Left colon (tissue), 2 donors: ENCODE data around the gene EXOC3L2. TPM values are rescaled to one million over a fixed set of nuclear protein-coding genes. Genes with fewer than 3 reads are reported as not detected.
"Not testable (repeated sequence)": the region's sequence is repeated elsewhere in the genome, so short reads cannot be mapped to it uniquely, and the experiment has no call there.

Experiments
- ATAC-seq: fragments of 200-7000 bp; cut with Tn5 transposase; one replicate; pipeline ENCODE4 v1.9.1; 2020; ENCODE audit warnings: mild to moderate bottlenecking, moderate library complexity
- DNase-seq, 2 donors: peaks; one replicate each; pipeline ENCODE4 v3.0.0-alpha.2; 2020
- intact Hi-C, 2 donors: fragments of 100-400 bp; cut with DNase I in 1 of 2; cut with micrococcal nuclease in 1 of 2; formaldehyde crosslinking; loops; one replicate each; pipeline versions ENCODE4 v1.11.2 to v1.14.0; 2022; cut with DNase I, micrococcal nuclease
- long read RNA-seq: library from polyadenylated mRNA; unstranded; transcript quantifications from one replicate; pipeline ENCODE4 v2.0.0, GENCODE V29; 2021
- total RNA-seq, 2 donors: library from RNA; stranded (reverse); fragmentation: NEBNext Ultra II Directional; extraction: Animal tissue kit (Norgen Biotek cat#: 25700); gene quantifications; one replicate each; pipeline ENCODE4 v1.2.1, GENCODE V29; 2021
- donor health status: DM: no; HTN: no; CAD: no.
- donor health status: DM: yes; HTN: yes; CAD: no.

Gene EXOC3L2
- 1 to 10 TPM; 1.3 to 1.4 TPM for total RNA-seq
- long read RNA-seq, partial matches to known transcripts, result 0 of 6 reads
- long read RNA-seq, other reads (novel, unspliced or antisense), result 2 of 6 reads

DNA sequence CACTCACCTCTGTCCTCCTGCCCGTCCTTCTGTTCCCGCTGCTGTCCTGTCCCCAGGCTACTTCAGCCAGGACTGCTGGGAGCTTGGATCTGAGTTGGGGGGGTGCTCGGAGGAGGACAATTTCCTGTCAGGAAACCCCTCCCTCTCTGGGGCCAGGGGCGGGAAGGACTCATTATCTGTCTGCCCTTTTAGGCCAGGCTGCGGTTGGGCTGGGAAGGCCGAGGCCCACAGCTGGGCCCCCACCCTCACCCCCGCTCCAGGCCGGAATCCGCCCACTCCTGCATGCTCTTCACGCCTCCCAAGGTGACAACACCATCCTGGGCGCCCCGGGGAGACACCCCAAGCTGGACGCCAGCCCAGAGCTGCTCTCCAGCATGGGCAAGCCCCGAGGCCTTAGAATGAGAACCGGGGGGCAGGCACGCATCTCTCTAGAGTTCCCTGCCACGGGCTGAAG, at the start of gene EXOC3L2:
EXOC3L2 (minus strand) TSS at position 74 of the 454 bp plus-strand sequence. CDS start 6,362 bp downstream, outside the sequence.
- DNase-seq (no peak), ATAC-seq (no peak)
- intact Hi-C loops, result no loop called here

DNA sequence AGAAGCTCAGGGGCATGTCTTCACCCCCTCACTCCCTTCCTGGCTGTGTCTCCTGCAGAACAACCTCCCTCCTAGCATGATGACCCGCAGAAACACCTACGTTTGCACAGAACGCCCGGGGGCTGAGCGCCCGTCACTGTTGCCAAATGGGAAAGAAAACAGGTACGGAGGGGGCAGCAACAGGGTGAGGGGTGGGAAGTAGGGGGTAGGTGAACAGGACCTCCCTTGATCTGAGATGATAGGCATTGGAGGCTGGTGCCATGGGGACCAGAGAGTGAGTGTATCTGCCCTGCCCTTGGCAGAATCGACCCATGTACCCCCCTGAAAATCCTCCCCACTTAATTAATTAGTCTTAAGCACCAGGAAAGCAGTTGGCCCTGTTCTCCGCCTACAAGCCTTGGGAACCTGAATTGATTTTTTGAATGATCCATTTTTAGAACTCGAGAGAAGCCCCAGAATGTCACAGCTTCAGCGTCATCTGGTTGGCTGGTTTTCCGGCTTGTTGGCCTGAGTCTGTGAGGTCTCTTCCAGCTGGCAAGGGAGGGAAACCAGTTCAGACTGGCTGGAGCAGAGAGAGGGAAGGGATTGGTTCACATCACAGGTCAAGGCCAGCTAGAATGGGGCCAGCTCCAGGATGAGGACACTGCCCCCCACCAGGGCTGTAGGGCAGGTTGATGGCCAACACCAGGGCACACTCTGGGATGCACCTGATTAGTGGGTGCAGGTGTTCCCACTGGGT, 49.3 kb upstream of the EXOC3L2 start:
- intact Hi-C loops, result no loop called here
- ATAC-seq (no peak), DNase-seq (no peak)

DNA sequence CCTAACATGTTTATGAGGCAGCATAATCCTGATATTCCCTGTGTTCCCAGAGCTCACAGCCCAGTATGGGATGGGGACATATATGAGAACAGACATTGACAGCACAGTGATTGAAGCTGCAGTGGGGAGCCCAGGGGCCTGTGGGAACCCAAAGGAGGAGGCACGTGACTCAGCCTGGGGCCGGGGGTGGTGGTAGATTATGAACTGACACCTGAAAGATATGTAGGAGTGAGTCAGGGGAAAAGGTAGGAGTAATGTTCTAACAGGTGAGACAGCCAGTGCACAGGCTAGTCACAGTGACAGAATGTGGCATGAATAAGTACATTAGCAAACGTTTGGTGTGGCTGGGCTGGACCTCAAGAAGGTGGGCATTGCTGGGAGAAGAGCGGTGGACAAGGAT, 48.5 kb upstream of the EXOC3L2 start:
- ATAC-seq, result no peak
- intact Hi-C loops, result no loop called here
- no peak for DNase-seq

DNA sequence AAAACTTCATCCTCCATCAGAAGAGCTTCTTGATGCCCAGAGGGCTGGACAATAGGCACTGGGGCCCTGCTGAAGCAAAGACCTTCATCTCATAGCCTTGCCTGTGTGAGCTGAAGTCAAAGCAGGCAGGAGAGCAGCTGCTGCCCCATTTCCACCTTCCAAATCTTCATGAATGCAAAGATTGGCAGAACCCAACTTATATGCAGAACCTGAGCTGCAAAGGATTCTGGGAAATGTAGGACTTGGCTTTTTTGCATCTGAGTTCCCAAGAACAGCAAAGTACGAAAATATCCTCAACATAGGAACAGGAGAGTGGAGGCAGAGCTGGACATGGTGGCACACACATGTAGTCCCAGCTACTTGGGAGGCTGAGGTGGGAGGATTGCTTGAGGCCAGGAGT, 46.6 kb upstream of the EXOC3L2 start:
- ATAC-seq (no peak), DNase-seq (no peak)
- intact Hi-C loops, result no loop called here

DNA sequence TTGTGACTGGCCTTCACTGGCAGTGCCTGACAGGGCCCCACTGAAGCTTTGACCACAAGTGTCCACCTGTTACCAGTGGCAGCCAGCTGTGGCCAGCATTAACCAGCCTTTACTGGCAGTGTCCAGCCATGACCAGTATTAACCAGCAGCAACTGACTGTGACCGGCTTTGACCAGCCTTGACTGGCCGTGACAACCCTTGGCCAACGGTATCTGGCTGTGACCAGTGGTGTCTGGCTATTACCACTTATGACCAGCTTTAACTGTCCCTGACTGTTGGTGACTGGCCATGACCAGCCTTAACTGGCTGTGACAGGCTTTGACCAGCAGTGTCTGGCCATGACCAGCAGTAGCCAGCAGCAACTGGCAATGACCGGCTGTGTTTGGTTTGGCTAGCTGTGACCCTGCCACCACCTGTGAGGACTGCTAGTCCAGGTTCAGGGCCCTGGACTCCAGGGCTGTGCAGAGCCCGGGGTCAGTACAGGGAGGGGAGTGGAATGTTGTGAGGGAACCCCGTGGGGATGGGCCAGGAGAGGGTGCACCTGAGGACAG, 45.2 kb upstream of the EXOC3L2 start:
- intact Hi-C loops, result no loop called here
- no peak for ATAC-seq
- DNase-seq, result no peak

DNA sequence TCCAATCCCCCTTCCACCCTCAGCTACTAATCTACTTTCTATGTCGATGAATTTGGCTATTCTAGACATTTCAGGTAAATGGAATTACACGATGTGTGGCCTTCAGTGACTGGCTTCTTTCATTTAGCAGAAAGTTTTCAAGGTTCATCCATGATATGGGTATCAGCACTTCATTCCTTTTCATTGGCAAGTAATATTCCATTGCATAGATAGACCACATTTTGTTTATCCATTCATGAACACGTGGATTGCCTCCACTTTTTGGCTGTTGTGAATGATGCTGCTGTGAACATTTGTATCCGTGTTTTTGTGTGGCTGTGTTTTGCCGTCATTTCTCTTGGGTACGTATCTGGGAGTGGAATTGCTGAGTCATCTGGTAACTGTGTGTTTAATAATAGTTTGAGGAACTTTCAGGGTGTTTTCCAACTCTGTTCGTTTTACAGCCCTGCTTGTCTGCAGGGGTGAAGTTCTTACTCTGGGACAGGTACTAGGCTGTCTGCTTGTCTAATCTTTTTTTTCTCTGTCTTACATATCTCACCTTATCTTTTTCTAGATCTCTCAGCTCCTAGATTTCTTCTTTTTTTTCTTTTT, 38.3 kb upstream of the EXOC3L2 start:
- ATAC-seq, result no peak
- intact Hi-C loops, result no loop called here
- DNase-seq, result no peak

DNA sequence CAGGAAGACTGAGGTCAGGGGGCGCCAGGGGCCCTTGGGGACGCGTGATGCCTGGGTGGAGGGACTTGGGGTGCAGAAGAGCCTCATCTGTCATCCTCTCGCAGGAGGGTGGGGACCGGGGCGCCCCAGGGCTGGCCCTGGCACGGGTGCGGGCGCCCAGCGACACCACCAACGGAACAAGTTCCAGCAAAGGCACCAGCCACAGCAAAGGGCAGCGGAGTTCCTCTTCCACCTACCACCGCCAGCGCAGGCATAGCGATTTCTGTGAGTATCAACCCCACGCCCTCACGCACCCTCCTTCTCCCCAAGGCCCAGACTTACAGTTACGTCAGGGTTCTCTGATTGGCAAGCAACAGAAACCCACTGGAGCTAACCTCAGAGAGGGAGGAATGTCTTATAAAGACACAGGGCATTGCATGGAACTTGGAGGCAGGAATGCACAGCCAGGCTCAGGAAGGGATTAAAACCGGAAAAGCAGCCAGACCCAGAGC, 35.3 kb upstream of the EXOC3L2 start:
- DNase-seq (no peak), ATAC-seq (no peak)
- intact Hi-C loops, result no loop called here

DNA sequence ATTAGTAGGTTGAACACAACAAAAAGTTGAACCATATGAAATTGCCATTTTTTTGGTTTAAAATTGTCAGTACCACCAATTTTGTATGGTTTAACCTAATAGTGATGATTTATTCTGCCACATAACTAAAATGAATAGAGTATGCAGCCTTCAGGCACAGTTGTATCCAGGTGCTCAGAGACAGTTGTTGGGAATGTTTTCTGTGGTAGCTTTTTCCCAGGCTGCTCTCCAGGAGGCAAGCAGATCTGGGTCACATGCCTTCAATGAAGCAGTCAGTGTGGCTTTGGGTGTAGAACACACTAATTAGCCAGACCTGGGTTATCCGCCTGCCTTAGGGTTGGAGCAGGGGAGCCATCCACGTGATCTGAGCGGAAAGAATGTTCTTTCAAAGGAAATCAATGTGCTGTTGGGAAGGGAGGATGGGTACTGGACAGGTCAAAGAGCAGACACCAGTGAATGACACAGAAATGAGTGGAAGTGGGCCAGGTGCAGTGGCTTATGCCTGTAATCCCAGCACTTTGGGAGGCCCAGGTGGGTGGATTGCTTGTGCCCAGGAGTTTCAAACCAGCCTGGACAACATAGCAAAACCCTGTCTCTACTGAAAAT, 34.5 kb upstream of the EXOC3L2 start:
- intact Hi-C loops, result no loop called here
- DNase-seq, result no peak
- no peak for ATAC-seq

DNA sequence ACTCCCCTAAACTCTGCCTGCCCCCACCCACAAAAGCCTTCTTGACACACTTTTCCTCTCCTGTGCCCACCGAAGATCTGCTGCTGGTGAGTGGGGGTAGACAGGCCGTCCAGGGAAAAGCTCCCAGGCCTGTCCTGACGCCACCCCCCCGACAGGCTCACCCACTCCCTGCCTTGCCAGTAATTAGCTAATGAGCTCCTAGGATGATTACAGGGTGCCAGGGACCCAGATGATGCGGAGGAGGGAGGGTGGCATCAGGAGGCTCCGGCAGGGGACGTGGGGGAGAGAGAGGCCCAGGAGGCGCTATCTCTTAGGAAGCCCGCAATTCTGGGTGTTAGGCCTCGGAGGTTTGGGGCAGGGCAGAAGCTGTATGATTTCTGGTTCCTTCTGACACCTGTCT, 32.9 kb upstream of the EXOC3L2 start:
- ATAC-seq (no peak), DNase-seq (no peak)
- intact Hi-C loops, result no loop called here

DNA sequence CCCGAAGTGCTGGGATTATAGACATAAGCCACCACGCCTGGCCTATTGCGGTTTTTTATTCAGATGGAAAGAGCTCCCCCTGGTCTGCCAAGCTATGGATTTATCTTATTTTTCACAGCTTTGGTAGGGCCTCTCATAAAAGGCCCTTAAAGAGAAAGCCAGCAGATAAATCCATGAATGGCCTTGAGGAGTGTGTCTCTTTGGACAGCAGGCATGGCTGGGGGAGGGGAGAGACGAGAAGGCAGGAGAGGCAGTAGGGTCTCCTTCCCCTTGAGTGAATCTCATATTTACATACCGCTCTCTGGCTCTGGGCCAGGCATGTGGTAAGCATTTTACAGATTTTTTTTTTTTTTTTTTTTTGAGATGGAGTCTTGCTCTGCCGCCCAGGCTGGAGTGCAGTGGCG, 31.1 kb upstream of the EXOC3L2 start:
- ATAC-seq (no peak), DNase-seq (no peak)
- intact Hi-C loops, result no loop called here

DNA sequence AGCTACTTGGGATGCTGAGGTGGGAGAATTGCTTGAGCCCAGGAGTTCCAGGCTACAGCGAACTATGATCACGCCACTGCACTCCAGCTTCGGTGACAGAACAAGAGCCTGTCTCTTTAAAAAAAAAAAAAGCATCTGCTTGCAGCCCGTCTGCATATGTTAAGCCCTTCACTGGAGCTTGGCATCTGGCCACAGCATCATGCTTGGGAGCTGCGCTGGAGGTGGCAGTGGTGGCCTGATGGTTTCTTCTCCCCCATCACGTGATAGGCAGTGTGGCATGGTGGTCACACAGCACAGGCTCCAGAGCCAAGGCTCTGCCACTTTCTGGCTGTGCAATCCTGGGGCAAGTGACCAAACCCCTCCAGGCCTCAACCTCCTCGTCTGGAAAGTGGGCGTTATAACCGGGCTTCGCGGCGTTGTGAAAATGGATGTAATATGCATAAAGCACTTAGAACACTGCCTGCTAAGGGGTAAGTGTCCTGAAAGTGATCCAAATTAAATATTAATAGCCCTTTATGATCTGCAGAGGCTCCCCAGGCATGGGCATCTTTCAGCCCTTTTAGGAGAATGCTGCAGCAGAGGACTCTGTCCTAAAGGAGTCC, 30.3 kb upstream of the EXOC3L2 start:
- no peak for ATAC-seq
- intact Hi-C loops, result no loop called here
- DNase-seq, result no peak

DNA sequence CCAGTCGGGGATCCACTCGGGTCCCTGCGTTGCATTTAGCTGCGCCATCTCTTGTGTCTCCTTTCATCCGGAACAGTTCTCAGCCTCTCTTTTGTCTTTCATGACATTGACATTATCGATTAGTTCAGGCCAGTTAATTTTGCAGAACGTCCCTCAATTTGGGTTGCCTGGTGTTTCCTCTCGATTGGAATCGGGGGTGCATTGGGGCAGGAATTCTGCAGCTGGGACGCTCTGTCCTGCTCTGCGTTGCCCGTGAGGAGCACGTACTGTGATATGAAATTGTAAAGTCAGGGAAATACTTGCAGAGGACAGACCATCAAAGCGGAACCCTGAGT, 28.3 kb upstream of the EXOC3L2 start:
- intact Hi-C loops, result no loop called here
- DNase-seq (no peak), ATAC-seq (no peak)

DNA sequence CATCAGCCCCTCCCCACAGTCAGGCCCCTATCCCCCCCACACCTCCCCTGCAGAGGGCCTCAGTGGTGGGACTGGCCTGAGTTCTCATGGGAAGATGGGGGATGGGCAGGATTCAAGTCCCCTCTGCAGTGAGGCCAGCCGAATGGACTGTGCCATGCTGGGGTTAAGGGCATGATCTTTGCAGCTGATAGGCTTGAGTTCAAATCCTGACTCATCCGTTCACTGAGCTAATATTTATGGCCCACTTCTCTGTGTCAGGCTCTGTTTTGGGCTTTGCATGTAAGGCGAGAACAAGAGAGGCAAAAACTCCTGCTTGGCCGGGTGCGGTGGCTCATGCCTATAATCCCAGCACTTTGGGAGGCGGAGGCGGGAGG, 26.5 kb upstream of the EXOC3L2 start:
- DNase-seq (no peak), ATAC-seq (no peak)
- intact Hi-C loops, result no loop called here

DNA sequence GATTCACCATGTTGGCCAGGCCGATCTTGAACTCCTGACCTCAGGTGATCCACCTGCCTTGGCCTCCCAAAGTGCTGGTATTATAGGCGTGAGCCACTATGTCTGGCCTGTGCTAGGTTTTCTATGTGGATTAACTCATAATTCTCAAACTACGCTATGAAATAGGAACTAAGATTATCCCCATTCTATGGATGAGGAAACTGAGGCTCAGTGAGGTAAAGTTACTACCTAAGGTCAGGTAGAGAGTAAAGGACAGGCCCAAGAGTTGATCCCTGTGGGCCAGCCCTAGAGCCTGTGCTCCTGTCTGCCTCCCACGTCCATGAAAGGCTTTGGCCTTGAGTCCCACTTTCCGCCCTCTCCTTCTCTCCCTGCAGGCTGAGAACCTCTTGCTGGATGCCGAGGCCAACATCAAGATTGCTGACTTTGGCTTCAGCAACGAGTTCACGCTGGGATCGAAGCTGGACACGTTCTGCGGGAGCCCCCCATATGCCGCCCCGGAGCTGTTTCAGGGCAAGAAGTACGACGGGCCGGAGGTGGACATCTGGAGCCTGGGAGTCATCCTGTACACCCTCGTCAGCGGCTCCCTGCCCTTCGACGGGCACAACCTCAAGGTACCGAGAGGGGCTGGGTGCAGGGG, 26.0 kb upstream of the EXOC3L2 start:
- ATAC-seq (no peak), DNase-seq (no peak)
- intact Hi-C loops, result no loop called here

DNA sequence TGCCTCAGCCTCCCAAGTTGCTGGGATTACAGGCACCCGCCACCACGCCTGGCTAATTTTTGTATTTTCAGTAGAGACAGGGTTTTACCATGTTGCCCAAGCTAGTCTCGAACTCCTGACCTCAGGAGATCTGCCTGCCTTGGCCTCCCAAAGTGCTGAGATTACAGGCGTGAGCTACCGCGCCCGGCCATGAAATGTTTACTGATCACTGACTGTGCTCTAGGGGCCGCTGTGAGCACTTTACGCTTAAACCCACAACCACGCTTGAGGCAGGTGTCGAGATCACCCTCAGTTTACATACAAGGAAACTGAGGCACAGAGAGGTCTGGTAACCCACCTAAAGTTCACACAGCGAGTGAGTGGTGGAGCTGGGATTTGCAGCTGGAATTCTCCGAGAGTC, 24.7 kb upstream of the EXOC3L2 start:
- intact Hi-C loops, DNase-seq, ATAC-seq: not testable (repeated sequence)

DNA sequence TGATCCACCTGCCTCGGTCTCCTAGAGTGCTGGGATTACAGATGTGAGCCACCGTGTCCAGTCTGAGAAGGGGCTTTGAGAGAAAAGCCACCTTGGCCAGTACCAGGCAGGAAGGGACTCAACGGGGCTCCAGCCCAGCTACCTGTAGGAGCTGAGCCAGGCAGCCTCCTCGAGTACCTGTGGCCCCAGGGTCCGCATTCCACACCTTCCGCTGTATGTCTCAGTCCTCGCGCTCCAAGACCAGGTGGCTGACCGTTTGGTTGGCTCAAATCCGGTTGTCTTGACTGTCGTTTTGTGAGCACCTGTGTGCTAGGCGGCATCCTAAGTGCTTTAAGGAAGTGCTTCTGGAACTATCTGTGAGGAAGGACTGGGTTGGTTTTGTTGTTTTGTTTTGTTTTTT, 22.1 kb upstream of the EXOC3L2 start:
- no peak for DNase-seq
- intact Hi-C loops, result no loop called here
- ATAC-seq, result no peak

DNA sequence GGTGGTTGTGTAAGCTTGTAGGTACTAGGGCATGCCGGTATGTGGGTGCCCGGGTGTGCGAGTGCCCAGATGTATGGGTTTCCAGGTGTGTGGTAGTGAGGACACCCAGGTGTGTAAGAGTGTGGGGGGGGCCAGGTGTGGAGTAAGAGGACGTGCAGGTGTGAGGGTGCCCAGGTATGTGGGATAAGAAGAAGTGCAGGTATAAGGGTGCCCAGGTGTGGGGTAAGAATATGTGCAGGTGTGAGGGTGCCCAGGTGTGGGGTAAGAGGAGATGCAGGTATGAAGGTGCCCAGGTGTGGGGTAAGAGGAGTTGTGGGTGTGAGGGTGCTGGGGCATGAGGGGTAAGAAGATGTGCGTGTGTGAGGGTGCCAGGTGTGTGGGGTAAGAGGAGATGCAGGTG, 20.2 kb upstream of the EXOC3L2 start:
- no peak for ATAC-seq
- intact Hi-C loops, result no loop called here

DNA sequence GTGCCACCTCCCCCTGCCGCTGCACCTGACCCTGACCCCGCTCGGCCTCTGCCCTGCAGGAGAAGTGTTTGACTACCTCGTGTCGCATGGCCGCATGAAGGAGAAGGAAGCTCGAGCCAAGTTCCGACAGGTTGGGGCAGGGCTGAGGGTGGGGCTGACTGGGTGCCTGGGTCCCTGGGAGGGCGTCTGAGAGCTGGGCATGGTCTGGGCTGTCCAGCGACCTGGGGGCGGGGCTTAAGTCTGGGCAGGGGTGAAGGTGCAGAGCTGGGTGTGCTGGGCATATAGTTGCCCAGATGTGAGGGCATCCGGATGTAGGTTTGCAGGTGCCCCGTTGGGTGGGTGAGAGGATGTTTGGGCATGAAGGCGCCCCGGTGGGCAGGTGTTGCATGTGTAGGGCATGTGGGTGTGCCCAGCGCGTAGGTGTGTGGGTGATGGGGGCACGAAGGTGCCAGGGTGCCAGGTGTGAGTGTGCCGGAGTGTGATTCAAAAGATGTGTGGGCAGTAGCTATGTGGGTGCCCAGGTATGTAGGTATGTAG, 19.6 kb upstream of the EXOC3L2 start:
- DNase-seq, result no peak
- ATAC-seq, result no peak
- intact Hi-C loops, result no loop called here

More for the DNA sequence above, 20.2 kb upstream of the EXOC3L2 start:
- no peak for DNase-seq

DNA sequence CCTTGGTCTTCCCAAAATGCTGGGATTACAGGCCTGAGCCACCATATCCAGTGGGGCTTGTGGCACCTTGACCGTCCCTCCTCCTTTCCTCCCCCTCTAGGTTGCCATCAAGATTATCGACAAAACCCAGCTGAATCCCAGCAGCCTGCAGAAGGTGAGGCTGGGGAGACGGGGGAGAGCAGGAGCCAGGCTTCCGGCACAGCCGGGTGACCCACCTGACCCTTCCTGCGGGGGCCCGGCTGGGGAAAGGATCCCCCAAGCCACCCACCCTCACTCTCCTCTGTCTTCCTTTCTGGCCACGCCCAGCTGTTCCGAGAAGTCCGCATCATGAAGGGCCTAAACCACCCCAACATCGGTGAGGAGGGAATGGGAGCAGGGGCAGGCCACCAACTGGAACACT, 17.8 kb upstream of the EXOC3L2 start:
- intact Hi-C loops, result no loop called here
- DNase-seq (no peak), ATAC-seq (no peak)
